ENCODE results near the gene SRGAP1. TPM values are rescaled to one million over a fixed set of nuclear protein-coding genes. Genes with fewer than 3 reads are reported as not detected.

The SRGAP1 gene
- total and polyA plus RNA-seq, 2 of the 8 experiments (the other 6 are each of a cell fraction or from before 2014, with no cell fraction given): 3.2 to 7.3 TPM

DNA sequence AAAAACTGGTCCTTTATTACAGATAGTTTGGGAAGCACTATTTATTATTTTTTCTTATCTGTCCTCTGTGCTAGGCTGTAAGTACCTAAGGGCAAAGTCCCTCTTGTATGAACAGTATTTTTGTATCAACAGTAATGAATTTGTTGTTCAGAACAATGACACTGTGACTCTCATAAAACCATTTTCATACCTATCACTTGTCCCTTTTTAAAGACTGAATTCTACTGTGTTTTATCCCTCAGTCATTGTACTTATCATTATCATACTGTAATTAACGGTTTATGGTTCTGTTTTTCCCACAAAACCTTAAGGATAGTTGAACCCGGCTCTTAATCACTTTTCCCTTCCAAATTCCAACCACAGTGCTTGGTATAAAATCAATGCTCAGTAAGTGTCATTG, 69.4 kb downstream of the SRGAP1 start:
- CTCF ChIA-PET (ENCODE audit: partially characterized antibody): interaction anchor here (0.6 kb wide), 1 partner anchor 31 kb away, joined by 4 read pairs; no protein-coding TSS in a partner anchor
- no peak overlapping the region for H2BK120ac ChIP-seq (replicated peaks; ENCODE audit: low read depth, low read length)
- WGBS, 2 experiments (ENCODE audit: extremely low coverage in 1 of 2, insufficient coverage in 1 of 2, insufficient read length in 1 of 2, insufficient replicate concordance in 2 of 2, low coverage in 1 of 2, low lambda C conversion rate in 2 of 2, missing lambda C conversion rate in 1 of 2): 87% methylated on average over 2 of the region's 2 CpGs; no CpG with 5 or more reads in 1 of the 2 experiments
- no peak overlapping the region for H2BK12ac ChIP-seq (ENCODE audit: low read depth, low read length)
- H3K27me3 ChIP-seq (replicated peaks in 1 of 4; ENCODE audit: control insufficient read depth in 3 of 4, extremely low read depth in 1 of 4, insufficient read depth in 3 of 4, low read length in 3 of 4): no peaks in the 10 kb centered on the region
- H3K27ac ChIP-seq (ENCODE audit: low read depth, low read length): no peak overlapping the region
- H3K4me3 ChIP-seq (ENCODE audit: extremely low read depth in 1 of 4, insufficient read depth in 2 of 4, low read depth in 3 of 4, low read length in 4 of 4): no peak overlapping the region
- H3K79me2 ChIP-seq (ENCODE audit: control insufficient read depth in 1 of 2, insufficient read depth in 2 of 2, low read length in 2 of 2): no peaks in the 10 kb centered on the region
- H3K18ac ChIP-seq (ENCODE audit: extremely low read depth, low read length): no peak overlapping the region
- H4K91ac ChIP-seq (replicated peaks; ENCODE audit: insufficient read length, low read length): no peak overlapping the region
- H4K5ac ChIP-seq (ENCODE audit: insufficient read length, low read depth, low read length): no peak overlapping the region
- H2BK20ac ChIP-seq (ENCODE audit: low read length): no peak overlapping the region
- no peak overlapping the region for H2BK15ac ChIP-seq (ENCODE audit: low read length)
- H3K79me1 ChIP-seq (ENCODE audit: low read depth, low read length): no peaks in the 10 kb centered on the region
- POLR2A ChIA-PET (ENCODE audit: partially characterized antibody): no interaction called here
- H3K9ac ChIP-seq (replicated peaks in 1 of 4; ENCODE audit: extremely low read depth in 1 of 4, low read depth in 3 of 4, low read length in 3 of 4): no peak overlapping the region
- no peak overlapping the region for H3K4me2 ChIP-seq (ENCODE audit: insufficient read depth in 1 of 2, low read depth in 2 of 2, low read length in 2 of 2)
- no peak overlapping the region for H3K56ac ChIP-seq (replicated peaks; ENCODE audit: insufficient read length, low read depth, low read length)
- H2BK5ac ChIP-seq (ENCODE audit: low read depth, low read length): no peak overlapping the region
- no peaks in the 10 kb centered on the region for H4K20me1 ChIP-seq (replicated peaks in 1 of 2; ENCODE audit: control insufficient read depth in 1 of 2, insufficient read depth in 2 of 2, low read length in 2 of 2)
- H3K4ac ChIP-seq (replicated peaks; ENCODE audit: insufficient read length, low read depth, low read length): no peak overlapping the region
- no peak overlapping the region for H4K8ac ChIP-seq (ENCODE audit: extremely low read depth, insufficient read depth, low read length)
- H3K36me3 ChIP-seq (ENCODE audit: control insufficient read depth in 2 of 4, insufficient read depth in 4 of 4, low read length in 3 of 4): no peaks in the 10 kb centered on the region
- peaks cover 0 to 4% (median 0%) of the 10 kb centered on the region in 4 experiments; a peak in 2 of 7 replicates for H3K4me1 ChIP-seq (replicated peaks in 1 of 4; ENCODE audit: control insufficient read depth in 3 of 4, insufficient read depth in 4 of 4, low read length in 3 of 4)
- H3K23ac ChIP-seq (ENCODE audit: insufficient read length): no peak overlapping the region
- no peak overlapping the region for H2AFZ ChIP-seq (ENCODE audit: low read length)
- TF ChIP-seq SRF (IDR thresholded peaks at IDR 0.05; ENCODE audit: low read depth, low read length): no peak
- no peak for TF ChIP-seq MAFK (IDR thresholded peaks at IDR 0.05; ENCODE audit: low read depth, low read length)
- no peak for TF ChIP-seq RNF2 (IDR thresholded peaks at IDR 0.05; ENCODE audit: borderline replicate concordance, low read depth, low read length, missing control alignments, poor library complexity, severe bottlenecking)
- TF ChIP-seq CTBP2 (IDR thresholded peaks at IDR 0.05; ENCODE audit: borderline replicate concordance, insufficient read depth, insufficient read length, low read length): no peak
- no peak for TF ChIP-seq TEAD4 (IDR thresholded peaks at IDR 0.05; ENCODE audit: low read depth, low read length)
- TF ChIP-seq BCL11A (IDR thresholded peaks at IDR 0.05; ENCODE audit: low read depth in 2 of 2, low read length in 2 of 2): no peak
- TF ChIP-seq JUND (IDR thresholded peaks at IDR 0.05; ENCODE audit: low read length): no peak
- no peak for TF ChIP-seq TCF12 (IDR thresholded peaks at IDR 0.05; ENCODE audit: low read depth, low read length)
- no peak for TF ChIP-seq YY1 (IDR thresholded peaks at IDR 0.05; ENCODE audit: low read depth, low read length)
- TF ChIP-seq CBX5 (IDR thresholded peaks at IDR 0.05; ENCODE audit: low read depth, low read length): no peak
- no peak for TF ChIP-seq HDAC2 (IDR thresholded peaks at IDR 0.05; ENCODE audit: borderline replicate concordance in 1 of 2, low read depth in 2 of 2, low read length in 2 of 2)
- no peak for TF ChIP-seq CREB1 (IDR thresholded peaks at IDR 0.05)
- TF ChIP-seq TAF1 (IDR thresholded peaks at IDR 0.05; ENCODE audit: low read depth, low read length): no peak
- TF ChIP-seq EZH2 (IDR thresholded peaks at IDR 0.05; ENCODE audit: low read depth, low read length, severe bottlenecking): no peak
- no peak for TF ChIP-seq SIN3A (conservative IDR thresholded peaks at IDR 0.05 in 1 of 2, IDR thresholded peaks at IDR 0.05 in 1 of 2; ENCODE audit: low read depth in 1 of 2, low read length in 2 of 2)
- no peak overlapping the region for H3K14ac ChIP-seq (ENCODE audit: insufficient read length)
- FAIRE-seq (no peak), DNase-seq (ENCODE audit: low read depth in 1 of 2, low spot score in 2 of 2) (no peak)
- no peaks in the 10 kb centered on the region for H3K9me3 ChIP-seq (ENCODE audit: insufficient read depth in 2 of 2, low read depth in 1 of 2, low read length in 1 of 2)
- H2AK5ac ChIP-seq (ENCODE audit: low read depth, low read length): no peak overlapping the region
- H3K23me2 ChIP-seq (ENCODE audit: low read depth, low read length): no peaks in the 10 kb centered on the region
